Vagina (tissue), 2 donors: Measurements from ENCODE around the gene SURF2. TPM values are rescaled to one million over a fixed set of nuclear protein-coding genes. Genes with fewer than 3 reads are reported as not detected.

Experiments
- DNase-seq, 2 donors: peaks; one replicate each; pipeline ENCODE4 v3.0.0-alpha.2; 2017; ENCODE audit errors: extremely low spot score in 2 of 2
- H3K27ac ChIP-seq: fragments of 200-600 bp; sonication (generic); one replicate; pipeline ENCODE4 v1.5.1; 2019
- H3K27me3 ChIP-seq: fragments of 200-600 bp; sonication (generic); one replicate; pipeline ENCODE4 v1.5.1; 2019
- H3K36me3 ChIP-seq, 2 donors: fragments of 200-600 bp; sonication (generic); one replicate each; pipeline ENCODE4 v1.5.1; 2017 to 2019
- H3K4me1 ChIP-seq: fragments of 200-600 bp; sonication (generic); one replicate; pipeline ENCODE4 v1.5.1; 2019
- H3K4me3 ChIP-seq, 2 donors: fragments of 200-600 bp; sonication (generic); 1 replicate in 1 of 2; 2 replicates in 1 of 2; pipeline ENCODE4 v1.5.1; 2016 to 2019
- H3K9me3 ChIP-seq: fragments of 200-600 bp; sonication (generic); one replicate; pipeline ENCODE4 v1.5.1; 2019
- POLR2A ChIP-seq, 2 donors: fragments of 450-650 bp; IDR thresholded peaks; one replicate each; pipeline ENCODE4 v1.6.1; 2017; ENCODE audit warnings: antibody characterized with exemption in 2 of 2, mild to moderate bottlenecking in 2 of 2, moderate library complexity in 2 of 2
- POLR2AphosphoS5 ChIP-seq, 2 donors: sonication (generic); formaldehyde crosslinking; IDR thresholded peaks; one replicate each; pipeline ENCODE4 v1.9.0; 2017; ENCODE audit warnings: antibody characterized with exemption in 2 of 2, mild to moderate bottlenecking in 2 of 2, low read depth in 1 of 2; ENCODE audit not compliant: insufficient read depth in 1 of 2
- intact Hi-C: fragments of 100-400 bp; cut with DNase I; formaldehyde crosslinking; loops from one replicate; pipeline ENCODE4 v1.15.1; 2023
- total RNA-seq: library from RNA; depleted of rRNA; stranded (reverse); fragments of >200 nt; gene quantifications from one replicate; pipeline ENCODE4 v1.2.3, GENCODE V29; 2016
- TF ChIP-seq, protein P1 (sequence below), 3 experiments: fragments of 450-650 bp in 2 of 3; fragments of 200-600 bp in 1 of 3; sonication (generic) in 1 of 3; IDR thresholded peaks; one replicate each; pipeline ENCODE4 v1.5.1; 2017 to 2019; ENCODE audit warnings: antibody characterized with exemption in 3 of 3, mild to moderate bottlenecking in 2 of 3, moderate library complexity in 2 of 3

SURF2 gene
- total RNA-seq, 1 donor from 2014 or later, result 19.9 TPM

- Histone ChIP-seq H3K4me1 (no peaks in the 10 kb centered on the region), H3K4me3 (no peak overlapping the region), H3K36me3 (no peaks in the 10 kb centered on the region), H3K9me3 (no peaks in the 10 kb centered on the region), H3K27ac (no peak overlapping the region), H3K27me3 (no peaks in the 10 kb centered on the region)
- no peak for DNase-seq
- intact Hi-C loops, result no loop called here
- TF ChIP-seq POLR2AphosphoS5 (IDR thresholded peaks at IDR 0.05; ENCODE audit: insufficient read depth in 1 of 2, low read depth in 1 of 2) (no peak), POLR2A (IDR thresholded peaks at IDR 0.05) (no peak)
- TF ChIP-seq, protein P1, sequence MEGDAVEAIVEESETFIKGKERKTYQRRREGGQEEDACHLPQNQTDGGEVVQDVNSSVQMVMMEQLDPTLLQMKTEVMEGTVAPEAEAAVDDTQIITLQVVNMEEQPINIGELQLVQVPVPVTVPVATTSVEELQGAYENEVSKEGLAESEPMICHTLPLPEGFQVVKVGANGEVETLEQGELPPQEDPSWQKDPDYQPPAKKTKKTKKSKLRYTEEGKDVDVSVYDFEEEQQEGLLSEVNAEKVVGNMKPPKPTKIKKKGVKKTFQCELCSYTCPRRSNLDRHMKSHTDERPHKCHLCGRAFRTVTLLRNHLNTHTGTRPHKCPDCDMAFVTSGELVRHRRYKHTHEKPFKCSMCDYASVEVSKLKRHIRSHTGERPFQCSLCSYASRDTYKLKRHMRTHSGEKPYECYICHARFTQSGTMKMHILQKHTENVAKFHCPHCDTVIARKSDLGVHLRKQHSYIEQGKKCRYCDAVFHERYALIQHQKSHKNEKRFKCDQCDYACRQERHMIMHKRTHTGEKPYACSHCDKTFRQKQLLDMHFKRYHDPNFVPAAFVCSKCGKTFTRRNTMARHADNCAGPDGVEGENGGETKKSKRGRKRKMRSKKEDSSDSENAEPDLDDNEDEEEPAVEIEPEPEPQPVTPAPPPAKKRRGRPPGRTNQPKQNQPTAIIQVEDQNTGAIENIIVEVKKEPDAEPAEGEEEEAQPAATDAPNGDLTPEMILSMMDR (IDR thresholded peaks at IDR 0.05), result no peak
Observed at GRCh38 chr9:133384736-133385321, 28.5 kb downstream of the SURF2 start.

DNA sequence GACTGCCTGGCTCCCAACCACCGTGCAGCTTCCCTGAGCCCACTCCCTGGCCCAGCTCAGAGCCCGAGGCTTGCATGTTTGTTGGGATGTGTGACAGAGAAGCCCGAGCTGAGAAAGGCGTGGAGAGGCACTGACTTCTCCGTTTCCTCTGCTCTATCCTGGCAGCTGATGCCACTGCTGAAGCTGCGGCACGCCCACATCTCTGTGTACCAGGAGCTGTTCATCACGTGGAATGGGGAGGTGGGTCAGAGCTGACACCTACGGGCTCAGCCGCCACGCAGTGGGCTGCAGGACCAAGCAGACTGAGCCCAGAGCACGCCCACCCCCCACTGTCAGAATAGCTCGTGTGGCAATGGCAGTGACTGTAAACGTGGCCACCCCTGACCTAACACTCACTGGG is 29.1 kb downstream of the SURF2 start:
- Histone ChIP-seq H3K27ac (no peak overlapping the region), H3K4me1 (no peaks in the 10 kb centered on the region), H3K4me3 (no peak overlapping the region), H3K27me3 (no peaks in the 10 kb centered on the region), H3K9me3 (no peaks in the 10 kb centered on the region), H3K36me3 (no peaks in the 10 kb centered on the region)
- intact Hi-C loops, result no loop called here
- DNase-seq, result no peak
- TF ChIP-seq, protein P1 (IDR thresholded peaks at IDR 0.05), result no peak
- no peak for TF ChIP-seq POLR2A (IDR thresholded peaks at IDR 0.05)

GRCh38 chr9:133386338-133386737 is 30.0 kb downstream of the SURF2 start:
- intact Hi-C loops, result no loop called here
- Histone ChIP-seq H3K4me1 (no peaks in the 10 kb centered on the region), H3K27me3 (no peaks in the 10 kb centered on the region), H3K4me3 (no peak overlapping the region), H3K9me3 (no peaks in the 10 kb centered on the region), H3K36me3 (no peaks in the 10 kb centered on the region), H3K27ac (no peak overlapping the region)
- no peak for DNase-seq
- TF ChIP-seq, protein P1 (IDR thresholded peaks at IDR 0.05), result no peak
- no peak for TF ChIP-seq POLR2AphosphoS5 (IDR thresholded peaks at IDR 0.05; ENCODE audit: insufficient read depth in 1 of 2, low read depth in 1 of 2)

DNA sequence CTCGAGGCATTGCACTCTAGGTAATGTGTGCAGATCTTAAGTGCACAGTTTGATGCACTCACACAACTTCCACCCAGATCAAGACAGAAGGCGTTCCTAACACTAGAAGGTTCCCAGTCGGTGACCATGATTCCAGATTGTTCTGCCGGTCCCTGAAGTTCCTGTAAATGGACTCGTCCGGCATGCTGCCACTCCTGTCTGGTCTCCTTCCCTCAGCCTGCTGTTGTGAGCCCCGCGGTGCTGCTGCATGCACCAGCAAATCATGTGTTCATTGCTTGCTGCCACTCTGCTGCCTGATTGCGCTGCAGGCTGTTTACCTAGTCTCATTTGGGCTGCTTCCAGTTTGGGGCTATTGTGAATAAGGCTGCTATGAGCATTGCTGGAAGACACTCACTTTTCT is 31.3 kb downstream of the SURF2 start:
- Histone ChIP-seq H3K27me3 (no peaks in the 10 kb centered on the region), H3K4me1 (no peaks in the 10 kb centered on the region), H3K36me3 (no peaks in the 10 kb centered on the region), H3K4me3 (no peak overlapping the region), H3K9me3 (no peaks in the 10 kb centered on the region), H3K27ac (no peak overlapping the region)
- no peak for DNase-seq
- no peak for TF ChIP-seq POLR2A (IDR thresholded peaks at IDR 0.05)
- TF ChIP-seq, protein P1 (IDR thresholded peaks at IDR 0.05), result no peak
- no peak for TF ChIP-seq POLR2AphosphoS5 (IDR thresholded peaks at IDR 0.05; ENCODE audit: insufficient read depth in 1 of 2, low read depth in 1 of 2)
- intact Hi-C loops, result no loop called here

DNA sequence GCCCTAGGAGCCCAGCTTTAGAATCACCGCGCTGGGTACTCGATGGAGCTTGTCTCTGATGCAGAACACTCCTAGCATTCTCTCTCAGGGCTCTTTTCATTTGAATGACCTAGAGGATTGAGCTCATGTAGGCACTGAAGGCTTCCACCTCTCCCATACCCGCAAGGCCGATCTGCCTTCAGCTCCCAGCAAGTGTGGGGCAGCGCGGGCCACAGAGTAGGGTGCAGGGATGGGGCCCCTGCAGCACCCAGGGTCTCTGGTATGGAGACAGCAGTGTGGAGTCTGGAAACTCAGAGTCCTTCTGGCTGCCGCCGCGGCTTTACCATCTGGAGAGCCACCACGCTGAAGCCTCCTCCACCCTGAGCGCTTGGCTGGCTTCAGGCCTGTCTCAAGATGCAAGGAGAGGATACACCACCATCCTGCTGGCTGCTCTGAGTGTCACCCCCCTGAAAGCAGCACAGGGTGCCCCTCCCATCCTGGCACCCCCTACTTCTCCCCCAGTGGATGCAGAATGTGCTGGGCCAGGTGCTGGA is 32.7 kb downstream of the SURF2 start:
- H3K27me3 ChIP-seq, result no peaks in the 10 kb centered on the region
- no peak overlapping the region for H3K4me3 ChIP-seq
- H3K9me3 ChIP-seq, result no peaks in the 10 kb centered on the region
- TF ChIP-seq POLR2AphosphoS5 (IDR thresholded peaks at IDR 0.05; ENCODE audit: insufficient read depth in 1 of 2, low read depth in 1 of 2), result no peak
- TF ChIP-seq POLR2A (IDR thresholded peaks at IDR 0.05), result no peak
- TF ChIP-seq, protein P1 (IDR thresholded peaks at IDR 0.05), result no peak
- intact Hi-C loops, result no loop called here
- no peak for DNase-seq
- H3K4me1 ChIP-seq, result no peaks in the 10 kb centered on the region
- no peak overlapping the region for H3K27ac ChIP-seq
- no peaks in the 10 kb centered on the region for H3K36me3 ChIP-seq
